HepG2 (cell line): ENCODE results near the gene ATP13A5. TPM values are rescaled to one million over a fixed set of nuclear protein-coding genes. Genes with fewer than 3 reads are reported as not detected.

Source experiments
- ELF3 ChIP-seq: IDR thresholded peaks from 2 replicates; pipeline ENCODE4 v1.6.1; 2016; ENCODE audit warnings: missing genetic modification reagents, missing compliant biosample characterization
- GTF2F1 ChIP-seq: fragments of 150-350 bp; IDR thresholded peaks from 2 replicates; pipeline ENCODE4 v1.6.1; 2014; ENCODE audit warnings: low read length
- NFKBIZ ChIP-seq: IDR thresholded peaks from 2 replicates; pipeline ENCODE4 v1.6.1; 2018; ENCODE audit warnings: missing genetic modification reagents, missing compliant biosample characterization
- RAD51 ChIP-seq: fragments of 450-650 bp; IDR thresholded peaks from 2 replicates; pipeline ENCODE4 v1.6.1; 2016; ENCODE audit warnings: borderline replicate concordance
- SNAPC2 ChIP-seq: sonication (generic); formaldehyde crosslinking; IDR thresholded peaks from 2 replicates; pipeline ENCODE4 v1.8.1; 2022; ENCODE audit warnings: mild to moderate bottlenecking, missing genetic modification reagents
- ZFY ChIP-seq: sonication (generic); formaldehyde crosslinking; IDR thresholded peaks from 2 replicates; pipeline ENCODE4 v1.4.0; 2020; ENCODE audit warnings: missing genetic modification reagents
- polyA plus RNA-seq, 8 experiments: library from polyadenylated mRNA; depleted of rRNA in 3 of 8; stranded (reverse) in 7 of 8; unstranded in 1 of 8; fragments of >200 nt; fragmentation: Illumina TruSeq in 4 of 8; extraction: Trizol in 4 of 8; gene quantifications; 2 replicates each; pipeline versions ENCODE4 v1.2.1 to v1.2.3, GENCODE V29; 2011 to 2016; ENCODE audit warnings: low read depth in 4 of 8, missing spikeins in 1 of 8, mixed read lengths in 1 of 8; ENCODE audit not compliant: insufficient read depth in 1 of 8
- total RNA-seq, 5 experiments: library from RNA; depleted of rRNA; stranded (reverse); fragments of >200 nt; fragmentation: Illumina TruSeq; extraction: Trizol; gene quantifications; 2 replicates each; pipeline ENCODE4 v1.2.3, GENCODE V29; 2016; ENCODE audit warnings: low read depth in 1 of 5
- TF ChIP-seq, protein P1 (sequence below): sonication (generic); formaldehyde crosslinking; IDR thresholded peaks from 2 replicates; pipeline ENCODE4 v1.5.1; 2020; ENCODE audit warnings: mild to moderate bottlenecking, missing genetic modification reagents, borderline replicate concordance
- TF ChIP-seq, protein P2 (sequence below): IDR thresholded peaks from 2 replicates; pipeline ENCODE4 v1.6.1; 2016
- TF ChIP-seq, protein P3 (sequence below): sonication (generic); formaldehyde crosslinking; IDR thresholded peaks from 2 replicates; pipeline ENCODE4 v1.8.0; 2022; ENCODE audit warnings: mild to moderate bottlenecking, missing genetic modification reagents

Gene ATP13A5
- total and polyA plus RNA-seq, 2 of the 13 experiments (the other 11 are each of a cell fraction or from before 2014, with no cell fraction given) = not detected

DNA sequence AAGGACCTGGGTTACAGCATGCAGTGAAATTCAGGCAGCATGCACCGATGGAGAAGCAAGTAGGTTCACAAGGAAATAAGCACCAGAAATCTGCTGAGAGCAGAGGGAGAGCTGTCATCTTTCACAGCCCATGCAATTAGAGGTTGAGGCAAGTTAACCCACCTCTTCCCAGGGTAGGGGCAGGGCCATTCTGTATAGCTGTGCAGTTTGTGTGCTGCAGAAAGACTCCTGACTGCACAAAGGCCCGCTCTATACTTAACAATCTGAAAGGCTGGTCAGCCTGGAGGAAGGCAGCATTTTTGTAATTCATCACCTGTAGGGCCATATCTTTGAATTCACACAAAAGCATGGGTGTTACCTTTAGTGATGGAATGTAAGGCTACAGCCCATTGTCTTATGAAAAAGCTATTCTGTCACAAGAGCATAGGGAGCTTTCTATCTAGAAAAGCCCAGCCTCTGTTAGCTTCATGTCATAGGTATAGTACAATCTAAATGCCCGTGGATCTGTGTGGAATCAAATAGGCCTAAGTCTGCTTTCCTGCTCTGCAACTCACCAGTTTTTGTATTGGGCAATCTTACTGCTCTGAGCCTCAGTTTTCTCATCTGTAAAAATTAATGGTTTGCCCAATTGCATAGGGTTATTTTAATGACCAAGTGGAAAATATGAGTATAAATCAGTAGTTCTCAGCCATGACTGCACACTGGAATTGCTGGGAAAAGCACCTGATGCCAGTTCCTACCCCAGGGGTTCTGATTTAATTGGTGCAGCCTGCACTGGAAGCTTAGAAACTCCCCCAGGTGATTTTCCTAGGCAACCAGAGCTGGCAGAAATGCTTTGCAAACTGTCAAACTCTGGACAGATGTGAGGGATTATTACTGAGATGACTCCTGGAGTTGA is 65.2 kb downstream of the ATP13A5 start (continued):
- TF ChIP-seq RAD51 (no peak), ZFY (no peak), NFKBIZ (CRISPR knock-in tag) (no peak), ELF3 (CRISPR knock-in tag) (no peak), GTF2F1 (no peak), SNAPC2 (CRISPR knock-in tag) (no peak)
- TF ChIP-seq, protein P1, sequence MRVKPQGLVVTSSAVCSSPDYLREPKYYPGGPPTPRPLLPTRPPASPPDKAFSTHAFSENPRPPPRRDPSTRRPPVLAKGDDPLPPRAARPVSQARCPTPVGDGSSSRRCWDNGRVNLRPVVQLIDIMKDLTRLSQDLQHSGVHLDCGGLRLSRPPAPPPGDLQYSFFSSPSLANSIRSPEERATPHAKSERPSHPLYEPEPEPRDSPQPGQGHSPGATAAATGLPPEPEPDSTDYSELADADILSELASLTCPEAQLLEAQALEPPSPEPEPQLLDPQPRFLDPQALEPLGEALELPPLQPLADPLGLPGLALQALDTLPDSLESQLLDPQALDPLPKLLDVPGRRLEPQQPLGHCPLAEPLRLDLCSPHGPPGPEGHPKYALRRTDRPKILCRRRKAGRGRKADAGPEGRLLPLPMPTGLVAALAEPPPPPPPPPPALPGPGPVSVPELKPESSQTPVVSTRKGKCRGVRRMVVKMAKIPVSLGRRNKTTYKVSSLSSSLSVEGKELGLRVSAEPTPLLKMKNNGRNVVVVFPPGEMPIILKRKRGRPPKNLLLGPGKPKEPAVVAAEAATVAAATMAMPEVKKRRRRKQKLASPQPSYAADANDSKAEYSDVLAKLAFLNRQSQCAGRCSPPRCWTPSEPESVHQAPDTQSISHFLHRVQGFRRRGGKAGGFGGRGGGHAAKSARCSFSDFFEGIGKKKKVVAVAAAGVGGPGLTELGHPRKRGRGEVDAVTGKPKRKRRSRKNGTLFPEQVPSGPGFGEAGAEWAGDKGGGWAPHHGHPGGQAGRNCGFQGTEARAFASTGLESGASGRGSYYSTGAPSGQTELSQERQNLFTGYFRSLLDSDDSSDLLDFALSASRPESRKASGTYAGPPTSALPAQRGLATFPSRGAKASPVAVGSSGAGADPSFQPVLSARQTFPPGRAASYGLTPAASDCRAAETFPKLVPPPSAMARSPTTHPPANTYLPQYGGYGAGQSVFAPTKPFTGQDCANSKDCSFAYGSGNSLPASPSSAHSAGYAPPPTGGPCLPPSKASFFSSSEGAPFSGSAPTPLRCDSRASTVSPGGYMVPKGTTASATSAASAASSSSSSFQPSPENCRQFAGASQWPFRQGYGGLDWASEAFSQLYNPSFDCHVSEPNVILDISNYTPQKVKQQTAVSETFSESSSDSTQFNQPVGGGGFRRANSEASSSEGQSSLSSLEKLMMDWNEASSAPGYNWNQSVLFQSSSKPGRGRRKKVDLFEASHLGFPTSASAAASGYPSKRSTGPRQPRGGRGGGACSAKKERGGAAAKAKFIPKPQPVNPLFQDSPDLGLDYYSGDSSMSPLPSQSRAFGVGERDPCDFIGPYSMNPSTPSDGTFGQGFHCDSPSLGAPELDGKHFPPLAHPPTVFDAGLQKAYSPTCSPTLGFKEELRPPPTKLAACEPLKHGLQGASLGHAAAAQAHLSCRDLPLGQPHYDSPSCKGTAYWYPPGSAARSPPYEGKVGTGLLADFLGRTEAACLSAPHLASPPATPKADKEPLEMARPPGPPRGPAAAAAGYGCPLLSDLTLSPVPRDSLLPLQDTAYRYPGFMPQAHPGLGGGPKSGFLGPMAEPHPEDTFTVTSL = no peak
- TF ChIP-seq, protein P2, sequence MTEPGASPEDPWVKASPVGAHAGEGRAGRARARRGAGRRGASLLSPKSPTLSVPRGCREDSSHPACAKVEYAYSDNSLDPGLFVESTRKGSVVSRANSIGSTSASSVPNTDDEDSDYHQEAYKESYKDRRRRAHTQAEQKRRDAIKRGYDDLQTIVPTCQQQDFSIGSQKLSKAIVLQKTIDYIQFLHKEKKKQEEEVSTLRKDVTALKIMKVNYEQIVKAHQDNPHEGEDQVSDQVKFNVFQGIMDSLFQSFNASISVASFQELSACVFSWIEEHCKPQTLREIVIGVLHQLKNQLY = no peak
- TF ChIP-seq, protein P3, sequence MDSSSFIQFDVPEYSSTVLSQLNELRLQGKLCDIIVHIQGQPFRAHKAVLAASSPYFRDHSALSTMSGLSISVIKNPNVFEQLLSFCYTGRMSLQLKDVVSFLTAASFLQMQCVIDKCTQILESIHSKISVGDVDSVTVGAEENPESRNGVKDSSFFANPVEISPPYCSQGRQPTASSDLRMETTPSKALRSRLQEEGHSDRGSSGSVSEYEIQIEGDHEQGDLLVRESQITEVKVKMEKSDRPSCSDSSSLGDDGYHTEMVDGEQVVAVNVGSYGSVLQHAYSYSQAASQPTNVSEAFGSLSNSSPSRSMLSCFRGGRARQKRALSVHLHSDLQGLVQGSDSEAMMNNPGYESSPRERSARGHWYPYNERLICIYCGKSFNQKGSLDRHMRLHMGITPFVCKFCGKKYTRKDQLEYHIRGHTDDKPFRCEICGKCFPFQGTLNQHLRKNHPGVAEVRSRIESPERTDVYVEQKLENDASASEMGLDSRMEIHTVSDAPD (CRISPR knock-in tag) = no peak
